ENCODE measurements around the gene MAGIX. TPM values are rescaled to one million over a fixed set of nuclear protein-coding genes. Genes with fewer than 3 reads are reported as not detected.

Gene MAGIX
- total and polyA plus RNA-seq, 2 of the 4 experiments (the other 2 are of a cell fraction) = 0.72 to 1.1 TPM

DNA sequence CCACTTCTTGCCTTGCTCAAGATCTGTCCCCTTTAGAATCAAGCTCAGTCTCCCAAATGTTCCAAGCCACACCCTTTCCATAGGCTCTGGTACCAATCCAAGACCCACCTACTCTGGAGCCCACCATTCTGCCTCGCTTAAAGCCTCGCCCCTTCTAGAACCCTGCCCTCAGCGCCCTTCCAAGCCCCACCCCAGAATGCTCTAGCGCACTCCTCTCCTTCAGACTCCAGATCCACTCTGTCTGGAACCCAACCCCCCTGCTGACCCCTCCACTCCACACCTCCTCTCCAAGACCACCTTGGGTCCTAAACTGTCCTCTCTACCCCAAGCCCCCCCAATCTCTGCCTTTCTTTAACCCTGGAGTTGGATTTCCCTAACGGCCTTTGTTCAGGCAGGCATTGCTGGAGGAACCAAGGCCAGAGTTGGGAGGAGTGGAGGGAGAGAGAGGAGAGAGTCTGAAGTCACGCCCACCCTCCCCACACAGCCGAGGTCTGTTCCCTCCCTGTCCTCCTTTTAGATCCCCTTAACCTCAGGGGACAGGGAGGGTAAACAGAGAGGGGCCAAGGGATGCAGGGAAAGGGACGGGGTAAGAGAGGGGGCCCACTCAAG is 26.0 kb downstream of the MAGIX start:
- peaks cover 5 to 17% of the 10 kb centered on the region in 2 experiments; a peak in 2 of 4 replicates for H3K79me1 ChIP-seq (ENCODE audit: low read depth in 1 of 2, low read length in 2 of 2)
- no peak overlapping the region for H3K18ac ChIP-seq (ENCODE audit: low read depth, low read length)
- POLR2A ChIA-PET (ENCODE audit: unreplicated experiment) = no interaction called here
- in situ Hi-C loops (cut with MboI; ENCODE audit: low sequenced_read_pairs) (no loop called here), intact Hi-C loops (cut with micrococcal nuclease) (no loop called here), dilution Hi-C loops (cut with HindIII; ENCODE audit: low sequenced_read_pairs, unreplicated experiment) (no loop called here)
- H3K4ac ChIP-seq (ENCODE audit: low read depth, low read length) = no peak overlapping the region
- H4K5ac ChIP-seq (ENCODE audit: low read depth, low read length) = no peak overlapping the region
- H2BK20ac ChIP-seq (ENCODE audit: low read depth, low read length) = no peak overlapping the region
- no peak overlapping the region for H2BK15ac ChIP-seq (ENCODE audit: low read depth, low read length)
- H4K91ac ChIP-seq (ENCODE audit: insufficient read depth, low read depth, low read length) = no peak overlapping the region
- H3K4me1 ChIP-seq (ENCODE audit: control insufficient read depth, insufficient read depth, low read length) = peaks cover 3% of the 10 kb centered on the region
- no peak overlapping the region for H4K8ac ChIP-seq (ENCODE audit: low read depth in 2 of 2, low read length in 2 of 2)
- no peaks in the 10 kb centered on the region for H3K27me3 ChIP-seq (ENCODE audit: control insufficient read depth, insufficient read depth, low read length)
- H2BK5ac ChIP-seq (ENCODE audit: low read depth, low read length, poor library complexity, severe bottlenecking) = no peak overlapping the region
- ATAC-seq (ENCODE audit: low read depth) (no peak), DNase-seq (no peak)
- no peak for TF ChIP-seq ELK1 (IDR thresholded peaks at IDR 0.05; ENCODE audit: borderline replicate concordance, low read depth, low read length)
- TF ChIP-seq CHD1 (IDR thresholded peaks at IDR 0.05; ENCODE audit: low read depth, low read length) = no peak
- TF ChIP-seq NFE2L2 (IDR thresholded peaks at IDR 0.05; ENCODE audit: low read depth, low read length) = no peak
- no peak for TF ChIP-seq POLR2A (IDR thresholded peaks at IDR 0.05; ENCODE audit: low read depth, low read length)
- no peaks in the 10 kb centered on the region for H3K36me3 ChIP-seq (ENCODE audit: control insufficient read depth, insufficient read depth, low read length)
- no peak overlapping the region for H2AK9ac ChIP-seq (replicated peaks; ENCODE audit: low read depth, low read length, poor library complexity)
- H4K20me1 ChIP-seq (ENCODE audit: insufficient read depth, low read length) = no peaks in the 10 kb centered on the region
- H3K23ac ChIP-seq (ENCODE audit: low read depth, low read length) = no peak overlapping the region
- no peak overlapping the region for H3K4me3 ChIP-seq (ENCODE audit: insufficient read depth, low read depth, low read length)
- no peak overlapping the region for H2AK5ac ChIP-seq (ENCODE audit: low read depth, low read length)
- no CpG with 5 or more reads among the region's 8 CpGs for WGBS, 2 experiments (ENCODE audit: extremely low coverage in 2 of 2, insufficient read length in 1 of 2)
- H3K4me2 ChIP-seq (ENCODE audit: low read depth, low read length) = no peak overlapping the region
- H3K9me3 ChIP-seq (ENCODE audit: control insufficient read depth, insufficient read depth, low read length) = no peaks in the 10 kb centered on the region
- no TSS peak for BruUV-seq (replicated peaks)
- H2BK120ac ChIP-seq (ENCODE audit: low read depth, low read length) = no peak overlapping the region
- H3K9ac ChIP-seq (ENCODE audit: low read depth, low read length) = no peak overlapping the region
- no peak overlapping the region for H3K27ac ChIP-seq (ENCODE audit: insufficient read depth, low read length)
- H3K9me1 ChIP-seq (ENCODE audit: insufficient read depth, low read length) = peaks cover 3% of the 10 kb centered on the region; the same call in 1 of the 2 replicates
- no peak overlapping the region for H3K14ac ChIP-seq (replicated peaks; ENCODE audit: low read depth, low read length)
- CTCF ChIA-PET = no interaction called here
- H3K56ac ChIP-seq (ENCODE audit: extremely low read depth, insufficient read depth, low read length) = no peak overlapping the region
- H2AFZ ChIP-seq (replicated peaks; ENCODE audit: low read length, poor library complexity) = no peak overlapping the region
